ENCODE measurements around the gene TMEM45A. TPM values are rescaled to one million over a fixed set of nuclear protein-coding genes. Genes with fewer than 3 reads are reported as not detected.
"Not testable (repeated sequence)": the region's sequence is repeated elsewhere in the genome, so short reads cannot be mapped to it uniquely, and the experiment has no call there.

Gene TMEM45A
- total RNA-seq, 4 donors from 2014 or later: 9.4 to 36.5 (median 14.0) TPM

- no peaks in the 10 kb centered on the region for H3K36me3 ChIP-seq
- no peaks in the 10 kb centered on the region for H3K9me3 ChIP-seq
- 38 to 65% methylated on average over 2 of the region's 2 CpGs for WGBS, 2 donors
- H3K27me3 ChIP-seq: no peaks in the 10 kb centered on the region
- H3K4me3 ChIP-seq: no peak overlapping the region
- DNase-seq (ENCODE audit: low spot score in 2 of 2): no peak
- TF ChIP-seq EP300 (IDR thresholded peaks at IDR 0.05): peak in 1 of 2 donors; percentile 16
- no peak for TF ChIP-seq CTCF (IDR thresholded peaks at IDR 0.05)
- H3K4me1 ChIP-seq: no peaks in the 10 kb centered on the region
- no peak overlapping the region for H3K27ac ChIP-seq
Observed at GRCh38 chr3:100580147-100580546, 87.7 kb downstream of the TMEM45A start.

- H3K9me3 ChIP-seq: no peaks in the 10 kb centered on the region
- no peak overlapping the region for H3K27ac ChIP-seq
- DNase-seq (ENCODE audit: low spot score in 2 of 2): no peak
- no peaks in the 10 kb centered on the region for H3K27me3 ChIP-seq
- no peaks in the 10 kb centered on the region for H3K4me1 ChIP-seq
- no peak overlapping the region for H3K4me3 ChIP-seq
- H3K36me3 ChIP-seq: no peaks in the 10 kb centered on the region
- TF ChIP-seq POLR2A (IDR thresholded peaks at IDR 0.05) (no peak), CTCF (IDR thresholded peaks at IDR 0.05) (no peak), EP300 (IDR thresholded peaks at IDR 0.05) (no peak)
- 71 to 83% methylated on average over 1 of the region's 1 CpG for WGBS, 2 donors
Observed at GRCh38 chr3:100581650-100582049, 89.2 kb downstream of the TMEM45A start.

- not testable (repeated sequence) for H3K36me3 ChIP-seq; H3K4me1 ChIP-seq; H3K9me3 ChIP-seq; H3K4me3 ChIP-seq; DNase-seq (ENCODE audit: low spot score in 2 of 2); H3K27ac ChIP-seq; H3K27me3 ChIP-seq
- 88 to 92% methylated on average over 10 of the region's 10 CpGs for WGBS, 2 donors
Observed at GRCh38 chr3:100582157-100582556, 89.7 kb downstream of the TMEM45A start.

- Histone ChIP-seq H3K4me3 (no peak overlapping the region), H3K9me3 (no peaks in the 10 kb centered on the region), H3K27ac (no peak overlapping the region), H3K36me3 (no peaks in the 10 kb centered on the region), H3K4me1 (no peaks in the 10 kb centered on the region), H3K27me3 (no peaks in the 10 kb centered on the region)
- no peak for TF ChIP-seq CTCF (IDR thresholded peaks at IDR 0.05)
- no peak for TF ChIP-seq EP300 (IDR thresholded peaks at IDR 0.05)
- no peak for TF ChIP-seq POLR2A (IDR thresholded peaks at IDR 0.05)
- 94 to 95% methylated on average over 3 of the region's 3 CpGs for WGBS, 2 donors
- DNase-seq (ENCODE audit: low spot score in 2 of 2): no peak
Observed at GRCh38 chr3:100584101-100584660, 91.8 kb downstream of the TMEM45A start.

GRCh38 chr3:100586832-100587231 lies 94.4 kb downstream of the TMEM45A start:
- peaks cover 0 to 3% (median 0%) of the 10 kb centered on the region in 4 donors for H3K4me1 ChIP-seq
- 93 to 98% methylated on average over 3 of the region's 3 CpGs for WGBS, 2 donors
- TF ChIP-seq CTCF (IDR thresholded peaks at IDR 0.05): no peak
- no peak for TF ChIP-seq EP300 (IDR thresholded peaks at IDR 0.05)
- TF ChIP-seq POLR2A (IDR thresholded peaks at IDR 0.05): no peak
- H3K36me3 ChIP-seq: no peaks in the 10 kb centered on the region
- no peaks in the 10 kb centered on the region for H3K9me3 ChIP-seq
- no peak overlapping the region for H3K27ac ChIP-seq
- no peak overlapping the region for H3K4me3 ChIP-seq
- H3K27me3 ChIP-seq: no peaks in the 10 kb centered on the region
- no peak for DNase-seq (ENCODE audit: low spot score in 2 of 2)

GRCh38 chr3:100588251-100588650 lies 95.8 kb downstream of the TMEM45A start:
- TF ChIP-seq EP300 (IDR thresholded peaks at IDR 0.05) (no peak), CTCF (IDR thresholded peaks at IDR 0.05) (no peak), POLR2A (IDR thresholded peaks at IDR 0.05) (no peak)
- no peaks in the 10 kb centered on the region for H3K36me3 ChIP-seq
- DNase-seq (ENCODE audit: low spot score in 2 of 2): no peak
- H3K4me3 ChIP-seq: no peak overlapping the region
- peaks cover 0 to 3% (median 0%) of the 10 kb centered on the region in 4 donors for H3K4me1 ChIP-seq
- no peaks in the 10 kb centered on the region for H3K27me3 ChIP-seq
- H3K27ac ChIP-seq: no peak overlapping the region
- H3K9me3 ChIP-seq: no peaks in the 10 kb centered on the region
- 72 to 73% methylated on average over 1 of the region's 1 CpG for WGBS, 2 donors

All from tibial nerve (tissue), 4 donors.